Neural progenitor cell (in vitro differentiated cells): ENCODE measurements around the gene MIPEP. TPM values are rescaled to one million over a fixed set of nuclear protein-coding genes. Genes with fewer than 3 reads are reported as not detected.
A peak's percentile ranks its signal among the peaks of the same experiment; 100 is the strongest.

Experiments used
- DNase-seq: peaks from one replicate; pipeline ENCODE4 v3.0.0-alpha.2; 2016; ENCODE audit warnings: low spot score
- H2AFZ ChIP-seq: fragments of 200-600 bp; sonication (generic); replicated peaks from 2 replicates; pipeline ENCODE4 v1.6.1; 2016; ENCODE audit warnings: antibody characterized with exemption
- H3F3A ChIP-seq: fragments of 200-600 bp; sonication (generic); 2 replicates; pipeline ENCODE4 v1.6.1; 2016; ENCODE audit warnings: antibody characterized with exemption, low read depth
- H3K27ac ChIP-seq: fragments of 200-600 bp; sonication (generic); 2 replicates; pipeline ENCODE4 v1.5.1; 2016; ENCODE audit warnings: mild to moderate bottlenecking
- H3K27me3 ChIP-seq: fragments of 200-600 bp; sonication (generic); 2 replicates; pipeline ENCODE4 v1.6.1; 2016; ENCODE audit warnings: mild to moderate bottlenecking, moderate library complexity
- H3K36me3 ChIP-seq: fragments of 200-600 bp; sonication (generic); 2 replicates; pipeline ENCODE4 v1.5.1; 2016
- H3K4me1 ChIP-seq: fragments of 200-600 bp; sonication (generic); 2 replicates; pipeline ENCODE4 v1.6.1; 2016; ENCODE audit warnings: mixed run types
- H3K4me2 ChIP-seq: fragments of 200-600 bp; sonication (generic); 2 replicates; pipeline ENCODE4 v1.6.1; 2016
- H3K4me3 ChIP-seq: fragments of 200-600 bp; sonication (generic); 2 replicates; pipeline ENCODE4 v1.5.1; 2016
- H3K79me2 ChIP-seq: fragments of 200-600 bp; sonication (generic); 2 replicates; pipeline ENCODE4 v1.6.1; 2016; ENCODE audit warnings: low read depth
- H3K9ac ChIP-seq: fragments of 200-600 bp; sonication (generic); 2 replicates; pipeline ENCODE4 v1.6.1; 2016
- H3K9me3 ChIP-seq: fragments of 200-600 bp; sonication (generic); 2 replicates; pipeline ENCODE4 v1.5.1; 2016; ENCODE audit warnings: low read depth
- H4K20me1 ChIP-seq: fragments of 200-600 bp; sonication (generic); 2 replicates; pipeline ENCODE4 v1.6.1; 2016; ENCODE audit warnings: low read depth
- H3K27ac Mint-ChIP-seq: 3 replicates; pipeline ENCODE4 v1.8.0; 2021; ENCODE audit warnings: mixed read lengths
- H3K27me3 Mint-ChIP-seq: 2 replicates; pipeline ENCODE4 v1.8.0; 2022; ENCODE audit warnings: low read depth, mild to moderate bottlenecking, inconsistent platforms, moderate library complexity, mixed read lengths; ENCODE audit not compliant: insufficient read depth
- H3K36me3 Mint-ChIP-seq: 3 replicates; pipeline ENCODE4 v1.8.0; 2021; ENCODE audit warnings: mixed read lengths
- H3K4me1 Mint-ChIP-seq: 3 replicates; pipeline ENCODE4 v1.8.0; 2021; ENCODE audit warnings: mixed read lengths
- H3K4me3 Mint-ChIP-seq: 3 replicates; pipeline ENCODE4 v1.8.0; 2021; ENCODE audit warnings: mild to moderate bottlenecking, moderate library complexity, mixed read lengths
- H3K9me3 Mint-ChIP-seq: 3 replicates; pipeline ENCODE4 v1.8.0; 2020; ENCODE audit warnings: mixed read lengths
- EZH2 ChIP-seq: fragments of 200-600 bp; sonication (generic); IDR thresholded peaks from 2 replicates; pipeline ENCODE4 v1.6.1; 2017; ENCODE audit warnings: antibody characterized with exemption, mild to moderate bottlenecking, moderate library complexity
- EZH2phosphoT487 ChIP-seq: fragments of 200-600 bp; sonication (generic); IDR thresholded peaks from 2 replicates; pipeline ENCODE4 v1.6.1; 2017; ENCODE audit warnings: antibody characterized with exemption
- total RNA-seq: library from RNA; depleted of rRNA; stranded (reverse); fragments of >200 nt; gene quantifications from 2 replicates; pipeline ENCODE4 v1.2.3, GENCODE V29; 2015; ENCODE audit warnings: low replicate concordance
- TF ChIP-seq, protein P1 (sequence below): fragments of 200-600 bp; sonication (generic); IDR thresholded peaks from 2 replicates; pipeline ENCODE4 v1.5.1; 2017; ENCODE audit warnings: antibody characterized with exemption, mild to moderate bottlenecking

MIPEP gene
- total RNA-seq, 1 donor from 2014 or later, result 22.8 TPM

DNA sequence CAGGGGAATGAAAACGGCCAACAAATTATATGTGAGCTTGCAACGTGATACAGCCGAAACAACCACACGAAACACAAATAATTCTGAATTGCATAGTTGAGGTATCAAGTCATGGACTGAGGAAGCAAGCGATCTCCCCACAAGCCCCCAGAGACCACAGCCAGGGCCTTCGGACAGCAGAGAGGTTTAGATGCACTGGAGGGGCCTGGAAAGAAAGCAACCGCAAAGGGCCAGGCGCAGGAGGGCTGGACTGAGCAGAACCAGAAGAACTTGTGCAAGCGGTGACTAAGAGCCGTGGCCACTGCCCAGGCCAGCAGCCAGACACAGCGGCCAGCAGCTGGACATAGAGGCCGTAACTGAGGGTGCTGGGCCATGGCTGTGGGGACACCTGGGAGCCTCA, 187.6 kb downstream of the MIPEP start:
- Histone ChIP-seq H3K4me1 (peaks cover 12% of the 10 kb centered on the region), H3K4me3 (no peak overlapping the region), H3K9ac (no peak overlapping the region), H3K9me3 (no peaks in the 10 kb centered on the region), H3F3A (no peaks in the 10 kb centered on the region), H4K20me1 (no peaks in the 10 kb centered on the region), H3K36me3 (no peaks in the 10 kb centered on the region), H3K4me2 (no peak overlapping the region), H3K27ac (no peak overlapping the region), H3K79me2 (no peaks in the 10 kb centered on the region), H3K27me3 (no peaks in the 10 kb centered on the region), H2AFZ (peak overlapping the region; percentile 9)
- Mint-ChIP-seq H3K27me3 (peaks cover 9% of the 10 kb centered on the region), H3K4me1 (peaks cover 17% of the 10 kb centered on the region), H3K9me3 (no peaks in the 10 kb centered on the region), H3K4me3 (no peak overlapping the region), H3K27ac (no peak overlapping the region), H3K36me3 (no peaks in the 10 kb centered on the region)
- no peak for TF ChIP-seq EZH2
- no peak for TF ChIP-seq EZH2phosphoT487
- TF ChIP-seq, protein P1, sequence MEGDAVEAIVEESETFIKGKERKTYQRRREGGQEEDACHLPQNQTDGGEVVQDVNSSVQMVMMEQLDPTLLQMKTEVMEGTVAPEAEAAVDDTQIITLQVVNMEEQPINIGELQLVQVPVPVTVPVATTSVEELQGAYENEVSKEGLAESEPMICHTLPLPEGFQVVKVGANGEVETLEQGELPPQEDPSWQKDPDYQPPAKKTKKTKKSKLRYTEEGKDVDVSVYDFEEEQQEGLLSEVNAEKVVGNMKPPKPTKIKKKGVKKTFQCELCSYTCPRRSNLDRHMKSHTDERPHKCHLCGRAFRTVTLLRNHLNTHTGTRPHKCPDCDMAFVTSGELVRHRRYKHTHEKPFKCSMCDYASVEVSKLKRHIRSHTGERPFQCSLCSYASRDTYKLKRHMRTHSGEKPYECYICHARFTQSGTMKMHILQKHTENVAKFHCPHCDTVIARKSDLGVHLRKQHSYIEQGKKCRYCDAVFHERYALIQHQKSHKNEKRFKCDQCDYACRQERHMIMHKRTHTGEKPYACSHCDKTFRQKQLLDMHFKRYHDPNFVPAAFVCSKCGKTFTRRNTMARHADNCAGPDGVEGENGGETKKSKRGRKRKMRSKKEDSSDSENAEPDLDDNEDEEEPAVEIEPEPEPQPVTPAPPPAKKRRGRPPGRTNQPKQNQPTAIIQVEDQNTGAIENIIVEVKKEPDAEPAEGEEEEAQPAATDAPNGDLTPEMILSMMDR, result no peak
- DNase-seq, result no peak

DNA sequence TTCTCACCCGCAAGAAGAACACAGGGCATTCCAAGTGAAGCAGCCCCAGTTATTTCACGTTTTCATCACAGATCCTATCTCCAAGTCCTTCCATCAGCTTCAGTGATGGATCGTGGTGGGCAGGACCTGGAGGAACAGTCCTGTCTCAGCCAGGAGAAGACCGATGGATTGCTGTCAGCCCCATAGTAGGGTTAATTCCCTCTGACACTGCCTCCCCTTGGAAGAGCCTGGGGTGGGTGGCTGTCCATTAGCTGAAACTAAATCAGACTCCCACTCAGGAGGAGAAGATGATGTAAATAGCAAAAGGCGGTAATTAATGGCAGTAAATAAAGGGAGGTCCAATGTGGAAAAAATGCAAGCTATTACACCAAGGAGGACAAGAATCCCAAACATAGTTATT, 188.0 kb downstream of the MIPEP start:
- no peaks in the 10 kb centered on the region for H3K9me3 ChIP-seq
- peaks cover 12% of the 10 kb centered on the region for H3K27me3 Mint-ChIP-seq
- no peak overlapping the region for H3K27ac ChIP-seq
- TF ChIP-seq, protein P1, result no peak
- no peak for TF ChIP-seq EZH2phosphoT487
- no peak for TF ChIP-seq EZH2
- H3K9ac ChIP-seq, result no peak overlapping the region
- peaks cover 16% of the 10 kb centered on the region for H3K4me1 ChIP-seq
- H3K27ac Mint-ChIP-seq, result no peak overlapping the region
- no peaks in the 10 kb centered on the region for H3K79me2 ChIP-seq
- H3F3A ChIP-seq, result no peaks in the 10 kb centered on the region
- no peak for DNase-seq
- H3K4me1 Mint-ChIP-seq, result peaks cover 21% of the 10 kb centered on the region
- H3K9me3 Mint-ChIP-seq, result peaks cover 2% of the 10 kb centered on the region
- no peak overlapping the region for H2AFZ ChIP-seq
- no peaks in the 10 kb centered on the region for H3K36me3 ChIP-seq
- H4K20me1 ChIP-seq, result no peaks in the 10 kb centered on the region
- no peak overlapping the region for H3K4me2 ChIP-seq
- H3K4me3 ChIP-seq, result no peak overlapping the region
- no peak overlapping the region for H3K4me3 Mint-ChIP-seq
- no peaks in the 10 kb centered on the region for H3K36me3 Mint-ChIP-seq
- H3K27me3 ChIP-seq, result no peaks in the 10 kb centered on the region

DNA sequence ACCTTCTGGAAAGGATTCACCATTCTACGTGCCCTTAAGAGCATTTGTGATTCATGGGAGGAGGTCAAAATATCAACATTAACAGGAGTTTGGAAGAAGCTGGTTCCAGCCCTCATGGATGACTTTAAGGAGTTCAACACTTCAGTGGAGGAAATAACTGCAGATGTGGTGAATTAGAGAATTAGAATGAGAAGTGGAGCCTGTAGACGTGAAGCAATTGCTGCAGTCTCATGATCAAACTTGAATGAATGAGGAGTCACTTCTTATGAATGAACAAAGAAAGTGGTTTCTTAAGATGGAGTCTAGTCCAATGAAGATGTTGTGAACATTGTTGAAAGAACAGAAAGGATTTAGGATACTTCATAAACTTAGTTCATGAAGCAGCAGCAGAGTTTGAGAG, 189.9 kb downstream of the MIPEP start:
- Histone ChIP-seq H3K9me3 (no peaks in the 10 kb centered on the region), H3K9ac (no peak overlapping the region), H3K27me3 (no peaks in the 10 kb centered on the region), H4K20me1 (no peaks in the 10 kb centered on the region), H2AFZ (no peak overlapping the region), H3K4me2 (no peak overlapping the region), H3K27ac (no peak overlapping the region), H3F3A (no peaks in the 10 kb centered on the region), H3K79me2 (no peaks in the 10 kb centered on the region), H3K36me3 (no peaks in the 10 kb centered on the region), H3K4me3 (no peak overlapping the region), H3K4me1 (peaks cover 9% of the 10 kb centered on the region)
- Mint-ChIP-seq H3K4me3 (no peak overlapping the region), H3K36me3 (no peaks in the 10 kb centered on the region), H3K4me1 (peaks cover 15% of the 10 kb centered on the region), H3K27ac (no peak overlapping the region), H3K9me3 (peaks cover 4% of the 10 kb centered on the region), H3K27me3 (peaks cover 7% of the 10 kb centered on the region)
- no peak for DNase-seq
- TF ChIP-seq EZH2phosphoT487 (no peak), EZH2 (no peak)
- TF ChIP-seq, protein P1, result no peak
